Activated B cell treated with CpG ODN at 0.5 μM for 24 hours (primary cell): Measurements from ENCODE around the gene SOCS4. TPM values are rescaled to one million over a fixed set of nuclear protein-coding genes. Genes with fewer than 3 reads are reported as not detected.

ENCODE experiments used
- ATAC-seq: fragments of 200-7000 bp; cut with Tn5 transposase; one replicate; pipeline ENCODE4 v1.10.0; 2021; ENCODE audit warnings: low read depth, mild to moderate bottlenecking, moderate library complexity
- CTCF ChIA-PET: fragments of 350-600 bp; sonication (Branson Sonifier 250); formaldehyde crosslinking; loops from one replicate; lab custom pipeline; 2021; ENCODE audit warnings: antibody characterized with exemption; lab: Charles Lee
- POLR2A ChIA-PET: fragments of 350-600 bp; sonication (Branson Sonifier 250); formaldehyde crosslinking; loops from one replicate; lab custom pipeline; 2021; ENCODE audit warnings: antibody characterized with exemption; lab: Charles Lee
- DNase-seq: peaks from one replicate; pipeline ENCODE4 v3.0.0; 2022
- H3K27ac Mint-ChIP-seq: one replicate; pipeline ENCODE4 v1.8.0; 2020; ENCODE audit warnings: mixed read lengths
- H3K27me3 Mint-ChIP-seq: one replicate; pipeline ENCODE4 v1.8.0; 2021; ENCODE audit warnings: mixed read lengths
- H3K36me3 Mint-ChIP-seq: one replicate; pipeline ENCODE4 v1.8.0; 2021; ENCODE audit warnings: low read depth, mixed read lengths
- H3K4me1 Mint-ChIP-seq: one replicate; pipeline ENCODE4 v1.8.0; 2021; ENCODE audit warnings: mixed read lengths
- H3K4me3 Mint-ChIP-seq: one replicate; pipeline ENCODE4 v1.8.0; 2020; ENCODE audit warnings: mild to moderate bottlenecking, mixed read lengths
- H3K9me3 Mint-ChIP-seq: one replicate; pipeline ENCODE4 v1.8.0; 2020; ENCODE audit warnings: mixed read lengths
- CTCF ChIP-seq: fragments of 200-600 bp; IDR thresholded peaks from one replicate; pipeline ENCODE4 v1.8.0; 2022; ENCODE audit warnings: antibody characterized with exemption, mild to moderate bottlenecking
- intact Hi-C: fragments of 100-400 bp; cut with micrococcal nuclease; formaldehyde crosslinking; loops from one replicate; pipeline ENCODE4 v1.15.1; 2024
- total RNA-seq: library from RNA; stranded (reverse); gene quantifications from 2 replicates; pipeline ENCODE4 v1.2.3, GENCODE V29; 2022

Gene SOCS4
- total RNA-seq, 1 donor from 2014 or later, result 30.3 TPM

DNA sequence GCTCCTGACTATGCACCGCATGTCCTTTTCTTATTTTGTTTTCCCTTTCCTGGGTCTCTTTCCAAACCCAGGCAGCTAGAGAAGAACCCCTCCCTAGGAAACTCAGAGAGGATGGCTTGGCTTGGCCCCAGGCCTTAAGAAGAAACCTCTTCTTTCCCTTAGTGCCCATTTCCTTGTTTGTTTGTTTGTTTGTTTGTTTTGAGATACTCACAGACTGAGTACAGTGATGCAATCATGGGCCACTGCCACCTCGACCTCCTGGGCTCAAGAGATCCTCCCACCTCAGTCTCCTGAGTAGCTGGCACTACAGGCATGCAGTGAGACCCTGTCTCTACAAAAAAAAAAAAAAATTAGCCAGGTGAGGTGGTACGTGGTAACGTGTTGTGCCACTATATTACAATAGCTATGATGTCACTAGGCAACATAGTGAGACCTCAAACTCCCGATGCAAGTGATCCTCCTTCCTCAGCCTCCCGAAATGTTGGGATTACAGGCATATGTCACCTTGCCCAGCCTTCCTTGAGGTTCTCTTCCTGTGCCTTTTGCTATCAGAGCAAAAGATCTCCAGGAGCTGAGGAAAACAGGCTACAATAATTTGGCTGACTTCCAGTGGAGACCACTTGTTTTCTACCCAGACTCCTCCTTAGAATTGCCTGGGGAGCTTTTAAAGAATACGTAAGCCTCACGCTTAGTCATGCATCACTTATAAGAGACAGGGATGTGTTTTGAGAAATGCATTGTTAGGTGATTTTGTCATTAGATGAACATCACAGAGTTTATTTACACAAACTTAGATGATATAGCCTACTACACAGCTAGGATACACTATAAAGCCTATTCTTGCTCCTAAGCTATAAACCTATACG lies 67.5 kb downstream of the SOCS4 start:
- no peak for TF ChIP-seq CTCF

DNA sequence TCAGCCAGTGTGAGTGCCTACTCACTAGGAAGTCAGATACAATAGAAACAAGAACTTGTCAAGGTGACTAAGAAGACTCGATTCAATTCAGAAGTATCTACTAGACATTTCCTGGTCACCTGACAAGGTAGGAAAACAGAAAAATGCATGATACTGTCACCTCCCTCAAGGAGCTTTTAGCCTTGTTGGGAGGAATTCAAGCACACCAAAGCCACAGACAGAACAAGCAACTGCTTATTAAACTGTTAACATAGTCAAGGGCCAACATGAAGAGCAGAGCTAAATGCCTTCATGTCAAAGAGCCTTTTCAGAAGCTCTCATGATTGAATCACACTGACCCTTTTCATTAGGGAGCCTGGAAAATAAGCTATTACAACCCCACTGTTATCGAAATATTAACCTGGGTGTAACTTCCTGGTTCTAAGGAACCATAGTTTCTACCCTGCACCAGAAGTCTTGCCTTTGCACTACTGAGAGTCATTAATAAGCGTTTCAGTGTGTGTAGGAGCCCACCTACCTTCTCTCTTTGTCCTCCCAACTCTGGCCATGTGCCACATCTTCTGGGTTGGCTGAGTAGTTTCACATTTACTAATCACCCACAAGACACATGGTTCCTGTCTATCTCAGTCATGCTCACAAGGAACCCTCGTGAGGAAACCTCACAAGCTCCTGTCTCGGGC lies 71.0 kb downstream of the SOCS4 start:
- Mint-ChIP-seq H3K9me3 (no peaks in the 10 kb centered on the region), H3K4me1 (peaks cover 42% of the 10 kb centered on the region), H3K27me3 (no peaks in the 10 kb centered on the region), H3K36me3 (no peaks in the 10 kb centered on the region), H3K4me3 (peak overlapping the region; percentile 75), H3K27ac (peak overlapping the region; percentile 95)
- DNase-seq (no peak), ATAC-seq (peak; percentile 72)
- CTCF ChIA-PET, result interaction anchor here (0.8 to 1.8 kb wide), 5 partner anchors 9 to 256 kb away, joined by 3 to 9 read pairs (median 3); no protein-coding TSS in a partner anchor
- TF ChIP-seq CTCF, result no peak
- intact Hi-C loops, result loop anchor here (1.0 kb wide), 2 partner anchors 26 to 31 kb away; partner anchors contain the start of gene LGALS3
- POLR2A ChIA-PET, result interaction anchor here (1.0 to 2.8 kb wide), 5 partner anchors 23 to 97 kb away, joined by 3 to 40 read pairs (median 11); partner anchors contain the start of genes LGALS3 and MAPK1IP1L

More for the DNA sequence above, 67.5 kb downstream of the SOCS4 start:
- Mint-ChIP-seq H3K27me3 (no peaks in the 10 kb centered on the region), H3K4me3 (no peak overlapping the region), H3K27ac (no peak overlapping the region), H3K36me3 (no peaks in the 10 kb centered on the region), H3K9me3 (no peaks in the 10 kb centered on the region), H3K4me1 (peaks cover 28% of the 10 kb centered on the region)
- intact Hi-C loops, result no loop called here
- POLR2A ChIA-PET, result interaction anchor here (0.8 to 1.3 kb wide), 3 partner anchors 20 to 43 kb away, joined by 3 to 6 read pairs (median 4); partner anchors contain the start of gene MAPK1IP1L
- ATAC-seq, result no peak
- no peak for DNase-seq
- CTCF ChIA-PET, result interaction anchor here (0.7 to 3.2 kb wide), 3 partner anchors 66 to 103 kb away, joined by 3 to 27 read pairs (median 4); no protein-coding TSS in a partner anchor

DNA sequence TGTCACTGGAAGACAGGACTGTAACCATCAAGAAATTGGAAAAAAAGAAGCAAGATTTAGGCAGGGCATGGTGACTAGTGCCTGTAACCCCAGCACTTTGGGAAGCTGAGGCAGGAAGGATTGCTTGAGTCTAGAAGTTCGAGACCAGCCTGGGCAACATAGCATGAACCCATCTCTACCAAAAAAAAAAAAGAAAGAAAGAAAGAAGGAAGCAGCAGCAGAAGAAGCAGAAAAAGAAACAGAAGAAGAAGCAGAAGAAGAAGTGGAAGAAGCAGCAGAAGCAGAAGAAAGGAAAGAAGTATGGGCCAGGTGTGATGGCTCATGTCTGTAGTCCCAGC lies 71.5 kb downstream of the SOCS4 start:
- peaks cover 47% of the 10 kb centered on the region for H3K4me1 Mint-ChIP-seq
- no peaks in the 10 kb centered on the region for H3K36me3 Mint-ChIP-seq
- DNase-seq, result no peak
- H3K27me3 Mint-ChIP-seq, result no peaks in the 10 kb centered on the region
- TF ChIP-seq CTCF, result no peak
- intact Hi-C loops, result loop anchor here (1.0 kb wide), 2 partner anchors 26 to 31 kb away; partner anchors contain the start of gene LGALS3
- peak overlapping the region; percentile 95 for H3K27ac Mint-ChIP-seq
- H3K4me3 Mint-ChIP-seq, result peak overlapping the region; percentile 75
- POLR2A ChIA-PET, result interaction anchor here (1.0 to 2.8 kb wide), 5 partner anchors 24 to 96 kb away, joined by 3 to 40 read pairs (median 11); partner anchors contain the start of genes LGALS3 and MAPK1IP1L
- ATAC-seq, result no peak
- no peaks in the 10 kb centered on the region for H3K9me3 Mint-ChIP-seq
- CTCF ChIA-PET, result interaction anchor here (0.8 to 1.8 kb wide), 4 partner anchors 9 to 255 kb away, joined by 3 to 9 read pairs (median 3); no protein-coding TSS in a partner anchor

Other genes starting within 250 kb of the SOCS4 start
- 15.5 and 17.2 TPM in 2 replicates for gene GCH1, start 124.4 kb upstream of the SOCS4 start, total RNA-seq
- gene WDHD1, start 137 bp upstream of the SOCS4 start, total RNA-seq, result 9.3 and 9.5 TPM in 2 replicates
- 119 and 130 TPM in 2 replicates for gene MAPK1IP1L, start 24.4 kb downstream of the SOCS4 start, total RNA-seq
- 199 and 221 TPM in 2 replicates for gene LGALS3, start 102.0 kb downstream of the SOCS4 start, total RNA-seq
- 0.66 and 0.73 TPM in 2 replicates for gene DLGAP5, start 164.3 kb downstream of the SOCS4 start, total RNA-seq
- gene FBXO34, start 244.2 kb downstream of the SOCS4 start, total RNA-seq, result 19.7 and 20.4 TPM in 2 replicates